Measurements from ENCODE around the gene CTSC. TPM values are rescaled to one million over a fixed set of nuclear protein-coding genes. Genes with fewer than 3 reads are reported as not detected.
"Not testable (repeated sequence)": the region's sequence is repeated elsewhere in the genome, so short reads cannot be mapped to it uniquely, and the experiment has no call there.

Gene CTSC
- total RNA-seq, 1 experiment from 2014 or later = 80.2 TPM

DNA sequence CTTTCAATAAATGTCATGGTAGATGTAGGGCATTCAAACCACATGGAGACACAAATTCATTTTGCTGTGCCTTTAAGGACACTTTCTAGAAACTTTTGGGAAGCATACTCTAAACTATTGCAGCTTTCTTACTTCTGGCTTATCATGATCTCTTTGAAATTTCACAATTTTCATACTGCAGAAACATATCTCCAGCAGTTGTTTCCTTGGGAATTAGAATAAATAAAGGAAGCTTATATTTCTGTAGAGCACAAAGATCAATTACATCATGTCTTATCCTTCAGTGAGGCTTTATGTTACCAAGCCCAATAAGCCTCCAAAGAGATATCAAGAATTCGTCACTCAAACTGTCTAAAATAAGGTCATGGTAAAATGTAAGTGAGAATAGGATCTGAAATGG lies 87.8 kb downstream of the CTSC start:
- in situ Hi-C loops (cut with HindIII; ENCODE audit: low pct_unique_long_range_greater_than_20kb, low sequenced_read_pairs) = no loop called here
- intact Hi-C loops (cut with micrococcal nuclease; ENCODE audit: unreplicated experiment) = no loop called here
- ATAC-seq = no peak
- DNase-seq (ENCODE audit: low read depth, low spot score) = no peak
- H3K27ac ChIP-seq (ENCODE audit: low read length) = no peak overlapping the region
- H3K36me3 ChIP-seq (ENCODE audit: control insufficient read depth, insufficient read depth, low read length) = no peaks in the 10 kb centered on the region
- ChIA-PET POLR2A (no interaction called here), CTCF (no interaction called here)
- TF ChIP-seq TCF7L2 (IDR thresholded peaks at IDR 0.05; ENCODE audit: low read depth, low read length) (no peak), POLR2AphosphoS5 (IDR thresholded peaks at IDR 0.05; ENCODE audit: low read depth, low read length) (no peak), SIN3A (IDR thresholded peaks at IDR 0.05; ENCODE audit: borderline replicate concordance, insufficient read depth, low read depth, low read length) (no peak)
- TF ChIP-seq, protein P1, sequence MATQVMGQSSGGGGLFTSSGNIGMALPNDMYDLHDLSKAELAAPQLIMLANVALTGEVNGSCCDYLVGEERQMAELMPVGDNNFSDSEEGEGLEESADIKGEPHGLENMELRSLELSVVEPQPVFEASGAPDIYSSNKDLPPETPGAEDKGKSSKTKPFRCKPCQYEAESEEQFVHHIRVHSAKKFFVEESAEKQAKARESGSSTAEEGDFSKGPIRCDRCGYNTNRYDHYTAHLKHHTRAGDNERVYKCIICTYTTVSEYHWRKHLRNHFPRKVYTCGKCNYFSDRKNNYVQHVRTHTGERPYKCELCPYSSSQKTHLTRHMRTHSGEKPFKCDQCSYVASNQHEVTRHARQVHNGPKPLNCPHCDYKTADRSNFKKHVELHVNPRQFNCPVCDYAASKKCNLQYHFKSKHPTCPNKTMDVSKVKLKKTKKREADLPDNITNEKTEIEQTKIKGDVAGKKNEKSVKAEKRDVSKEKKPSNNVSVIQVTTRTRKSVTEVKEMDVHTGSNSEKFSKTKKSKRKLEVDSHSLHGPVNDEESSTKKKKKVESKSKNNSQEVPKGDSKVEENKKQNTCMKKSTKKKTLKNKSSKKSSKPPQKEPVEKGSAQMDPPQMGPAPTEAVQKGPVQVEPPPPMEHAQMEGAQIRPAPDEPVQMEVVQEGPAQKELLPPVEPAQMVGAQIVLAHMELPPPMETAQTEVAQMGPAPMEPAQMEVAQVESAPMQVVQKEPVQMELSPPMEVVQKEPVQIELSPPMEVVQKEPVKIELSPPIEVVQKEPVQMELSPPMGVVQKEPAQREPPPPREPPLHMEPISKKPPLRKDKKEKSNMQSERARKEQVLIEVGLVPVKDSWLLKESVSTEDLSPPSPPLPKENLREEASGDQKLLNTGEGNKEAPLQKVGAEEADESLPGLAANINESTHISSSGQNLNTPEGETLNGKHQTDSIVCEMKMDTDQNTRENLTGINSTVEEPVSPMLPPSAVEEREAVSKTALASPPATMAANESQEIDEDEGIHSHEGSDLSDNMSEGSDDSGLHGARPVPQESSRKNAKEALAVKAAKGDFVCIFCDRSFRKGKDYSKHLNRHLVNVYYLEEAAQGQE (IDR thresholded peaks at IDR 0.05; ENCODE audit: insufficient read depth in 1 of 2, low read depth in 2 of 2, low read length in 1 of 2) = no peak
- TF ChIP-seq, protein P2, sequence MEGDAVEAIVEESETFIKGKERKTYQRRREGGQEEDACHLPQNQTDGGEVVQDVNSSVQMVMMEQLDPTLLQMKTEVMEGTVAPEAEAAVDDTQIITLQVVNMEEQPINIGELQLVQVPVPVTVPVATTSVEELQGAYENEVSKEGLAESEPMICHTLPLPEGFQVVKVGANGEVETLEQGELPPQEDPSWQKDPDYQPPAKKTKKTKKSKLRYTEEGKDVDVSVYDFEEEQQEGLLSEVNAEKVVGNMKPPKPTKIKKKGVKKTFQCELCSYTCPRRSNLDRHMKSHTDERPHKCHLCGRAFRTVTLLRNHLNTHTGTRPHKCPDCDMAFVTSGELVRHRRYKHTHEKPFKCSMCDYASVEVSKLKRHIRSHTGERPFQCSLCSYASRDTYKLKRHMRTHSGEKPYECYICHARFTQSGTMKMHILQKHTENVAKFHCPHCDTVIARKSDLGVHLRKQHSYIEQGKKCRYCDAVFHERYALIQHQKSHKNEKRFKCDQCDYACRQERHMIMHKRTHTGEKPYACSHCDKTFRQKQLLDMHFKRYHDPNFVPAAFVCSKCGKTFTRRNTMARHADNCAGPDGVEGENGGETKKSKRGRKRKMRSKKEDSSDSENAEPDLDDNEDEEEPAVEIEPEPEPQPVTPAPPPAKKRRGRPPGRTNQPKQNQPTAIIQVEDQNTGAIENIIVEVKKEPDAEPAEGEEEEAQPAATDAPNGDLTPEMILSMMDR (IDR thresholded peaks at IDR 0.05) = no peak
- H3K4me3 ChIP-seq (ENCODE audit: low read depth in 2 of 2, low read length in 2 of 2) = no peak overlapping the region
- H3K4me1 ChIP-seq (ENCODE audit: control insufficient read depth, insufficient read depth, low read length) = no peaks in the 10 kb centered on the region
- no TSS peak for BruUV-seq (replicated peaks)
- H3K9me3 ChIP-seq (ENCODE audit: control insufficient read depth, insufficient read depth, low read depth, low read length) = no peaks in the 10 kb centered on the region
- no peaks in the 10 kb centered on the region; the same call in 1 of the 2 replicates for H3K27me3 ChIP-seq (ENCODE audit: control insufficient read depth, insufficient read depth, low read length)

DNA sequence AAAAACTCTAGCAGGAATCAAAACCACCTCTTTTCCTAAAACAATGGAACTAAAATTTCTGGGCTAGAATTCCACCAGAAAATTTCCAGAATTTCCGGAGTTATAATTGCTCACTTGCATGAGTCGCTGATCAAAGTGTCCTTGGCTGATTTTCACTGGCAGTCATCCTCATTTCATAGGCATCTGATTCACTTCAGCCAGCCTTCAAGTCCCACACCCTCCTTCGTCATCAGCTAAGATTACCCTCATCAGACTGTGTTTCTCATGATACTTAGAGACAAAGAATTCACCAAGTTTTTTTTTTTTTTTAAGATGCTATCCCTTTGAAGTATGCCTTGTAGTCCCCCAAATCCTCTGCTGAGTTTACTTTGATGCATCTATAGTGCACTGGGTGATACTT lies 90.8 kb downstream of the CTSC start:
- ChIA-PET CTCF (no interaction called here), POLR2A (no interaction called here)
- no TSS peak for BruUV-seq (replicated peaks)
- intact Hi-C loops (cut with micrococcal nuclease; ENCODE audit: unreplicated experiment) = no loop called here
- no peaks in the 10 kb centered on the region for H3K9me3 ChIP-seq (ENCODE audit: control insufficient read depth, insufficient read depth, low read depth, low read length)
- H3K27me3 ChIP-seq (ENCODE audit: control insufficient read depth, insufficient read depth, low read length) = no peaks in the 10 kb centered on the region
- in situ Hi-C loops (cut with HindIII; ENCODE audit: low pct_unique_long_range_greater_than_20kb, low sequenced_read_pairs) = no loop called here
- H3K27ac ChIP-seq (ENCODE audit: low read length) = no peak overlapping the region
- H3K36me3 ChIP-seq (ENCODE audit: control insufficient read depth, insufficient read depth, low read length) = no peaks in the 10 kb centered on the region
- H3K4me3 ChIP-seq (ENCODE audit: low read depth in 2 of 2, low read length in 2 of 2) = no peak overlapping the region
- no peak for DNase-seq (ENCODE audit: low read depth, low spot score)
- TF ChIP-seq TCF7L2 (IDR thresholded peaks at IDR 0.05; ENCODE audit: low read depth, low read length) (no peak), POLR2AphosphoS5 (IDR thresholded peaks at IDR 0.05; ENCODE audit: low read depth, low read length) (no peak), SIN3A (IDR thresholded peaks at IDR 0.05; ENCODE audit: borderline replicate concordance, insufficient read depth, low read depth, low read length) (no peak)
- TF ChIP-seq, protein P1 (IDR thresholded peaks at IDR 0.05; ENCODE audit: insufficient read depth in 1 of 2, low read depth in 2 of 2, low read length in 1 of 2) = no peak
- TF ChIP-seq, protein P2 (IDR thresholded peaks at IDR 0.05) = no peak
- no peak for ATAC-seq
- no peaks in the 10 kb centered on the region for H3K4me1 ChIP-seq (ENCODE audit: control insufficient read depth, insufficient read depth, low read length)

DNA sequence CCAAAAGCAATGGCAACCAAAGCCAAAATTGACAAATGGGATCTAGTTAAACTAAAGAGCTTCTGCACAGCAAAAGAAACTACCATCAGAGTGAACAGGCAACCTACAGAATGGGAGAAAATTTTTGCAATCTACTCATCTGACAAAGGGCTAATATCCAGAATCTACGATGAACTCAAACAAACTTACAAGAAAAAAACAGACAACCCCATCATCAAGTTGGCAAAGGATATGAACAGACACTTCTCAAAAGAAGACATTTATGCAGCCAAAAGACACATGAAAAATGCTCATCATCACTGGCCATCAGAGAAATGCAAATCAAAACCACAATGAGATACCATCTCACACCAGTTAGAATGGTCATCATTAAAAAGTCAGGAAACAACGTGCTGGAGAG lies 92.0 kb downstream of the CTSC start:
- intact Hi-C loops (cut with micrococcal nuclease; ENCODE audit: unreplicated experiment); H3K27ac ChIP-seq (ENCODE audit: low read length); POLR2A ChIA-PET; H3K27me3 ChIP-seq (ENCODE audit: control insufficient read depth, insufficient read depth, low read length); ATAC-seq; BruUV-seq (replicated peaks); DNase-seq (ENCODE audit: low read depth, low spot score); in situ Hi-C loops (cut with HindIII; ENCODE audit: low pct_unique_long_range_greater_than_20kb, low sequenced_read_pairs); H3K9me3 ChIP-seq (ENCODE audit: control insufficient read depth, insufficient read depth, low read depth, low read length); CTCF ChIA-PET; H3K4me3 ChIP-seq (ENCODE audit: low read depth in 2 of 2, low read length in 2 of 2); H3K36me3 ChIP-seq (ENCODE audit: control insufficient read depth, insufficient read depth, low read length); H3K4me1 ChIP-seq (ENCODE audit: control insufficient read depth, insufficient read depth, low read length): not testable (repeated sequence)
